ENCODE data around the gene FBLN5.
A peak's percentile ranks its signal among the peaks of the same experiment; 100 is the strongest.

The FBLN5 gene

DNA sequence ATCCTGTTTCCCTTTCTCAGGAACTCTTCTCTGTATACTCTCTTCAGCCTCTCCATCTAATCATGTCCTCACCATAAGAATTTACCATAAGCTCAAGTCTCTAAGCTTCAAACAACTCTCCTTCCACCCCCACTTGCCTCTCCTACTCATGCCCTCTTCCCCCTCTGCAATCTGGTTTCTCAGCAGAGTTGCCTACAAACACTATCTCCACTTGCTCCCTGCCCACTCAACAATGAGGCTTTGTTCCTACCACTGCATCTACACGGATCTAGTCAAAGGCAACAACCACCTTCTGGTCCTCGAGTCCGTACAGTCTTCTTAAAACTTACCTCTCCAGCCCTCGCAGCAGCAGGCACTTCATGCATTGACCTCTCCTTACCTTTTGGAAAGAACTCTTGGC, 17.2 kb upstream of the FBLN5 start:
- 87% methylated on average over 4 of the region's 4 CpGs for WGBS
- H3K4me3 ChIP-seq (ENCODE audit: low read length) = no peak overlapping the region
- H3K36me3 ChIP-seq (ENCODE audit: insufficient read depth, low read length) = peaks cover 27% of the 10 kb centered on the region
- no peak overlapping the region for H3K27ac ChIP-seq (ENCODE audit: low read depth, low read length)
- H3K9me3 ChIP-seq (ENCODE audit: insufficient read depth, low read depth, low read length) = no peaks in the 10 kb centered on the region
- no peak overlapping the region for H3K9ac ChIP-seq (ENCODE audit: low read depth, low read length)
- no peaks in the 10 kb centered on the region for H3K4me1 ChIP-seq (ENCODE audit: insufficient read depth, low read length)
- H3K27me3 ChIP-seq (ENCODE audit: insufficient read depth, low read length) = no peaks in the 10 kb centered on the region

DNA sequence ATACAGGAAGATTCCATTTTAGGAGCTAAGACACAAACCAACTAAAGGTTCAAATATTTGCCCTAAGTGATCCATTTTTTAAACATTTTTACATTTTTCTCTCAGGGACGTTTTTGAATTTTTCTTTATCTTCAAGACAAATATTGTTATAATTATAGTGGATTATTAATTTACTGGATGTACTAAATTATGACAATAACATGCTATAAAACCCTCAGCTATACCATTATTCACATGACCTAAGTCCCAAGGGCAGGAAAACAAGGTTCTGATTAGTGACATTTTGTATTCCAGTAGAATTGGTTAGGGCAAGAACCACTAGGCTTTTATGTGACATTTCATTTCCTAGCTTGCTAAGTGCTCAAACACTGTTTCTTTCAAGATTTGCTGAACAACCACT, 16.5 kb upstream of the FBLN5 start:
- Histone ChIP-seq H3K4me3 (ENCODE audit: low read length) (no peak overlapping the region), H3K27me3 (ENCODE audit: insufficient read depth, low read length) (no peaks in the 10 kb centered on the region), H3K27ac (ENCODE audit: low read depth, low read length) (no peak overlapping the region), H3K9me3 (ENCODE audit: insufficient read depth, low read depth, low read length) (no peaks in the 10 kb centered on the region), H3K4me1 (ENCODE audit: insufficient read depth, low read length) (no peaks in the 10 kb centered on the region), H3K9ac (ENCODE audit: low read depth, low read length) (no peak overlapping the region), H3K36me3 (ENCODE audit: insufficient read depth, low read length) (peaks cover 20% of the 10 kb centered on the region)
- WGBS = no CpG with 5 or more reads among the region's 1 CpG

DNA sequence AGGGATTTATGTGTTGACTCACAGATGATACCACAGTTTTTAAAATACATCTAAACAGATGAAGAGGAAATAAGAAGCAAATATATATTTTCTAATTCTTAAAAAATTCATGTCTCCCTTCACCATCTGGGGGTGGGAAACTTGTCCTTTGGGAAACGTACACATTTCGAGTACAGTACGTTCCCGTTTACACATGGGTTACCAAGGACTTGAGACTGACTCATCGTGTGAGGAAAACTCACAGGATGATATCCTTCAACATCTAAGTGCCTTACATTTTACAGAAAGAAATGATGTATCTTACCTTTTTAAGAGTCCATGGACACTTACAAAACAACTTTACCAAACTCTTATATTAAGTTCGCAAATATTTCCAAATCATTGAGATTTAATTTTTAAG, 16.0 kb upstream of the FBLN5 start:
- H3K36me3 ChIP-seq (ENCODE audit: insufficient read depth, low read length) = peaks cover 15% of the 10 kb centered on the region
- no peaks in the 10 kb centered on the region for H3K9me3 ChIP-seq (ENCODE audit: insufficient read depth, low read depth, low read length)
- H3K27me3 ChIP-seq (ENCODE audit: insufficient read depth, low read length) = no peaks in the 10 kb centered on the region
- H3K4me1 ChIP-seq (ENCODE audit: insufficient read depth, low read length) = no peaks in the 10 kb centered on the region
- H3K4me3 ChIP-seq (ENCODE audit: low read length) = no peak overlapping the region
- no peak overlapping the region for H3K9ac ChIP-seq (ENCODE audit: low read depth, low read length)
- H3K27ac ChIP-seq (ENCODE audit: low read depth, low read length) = no peak overlapping the region
- whole genome bisulfite sequencing = 95% methylated on average over 6 of the region's 6 CpGs

DNA sequence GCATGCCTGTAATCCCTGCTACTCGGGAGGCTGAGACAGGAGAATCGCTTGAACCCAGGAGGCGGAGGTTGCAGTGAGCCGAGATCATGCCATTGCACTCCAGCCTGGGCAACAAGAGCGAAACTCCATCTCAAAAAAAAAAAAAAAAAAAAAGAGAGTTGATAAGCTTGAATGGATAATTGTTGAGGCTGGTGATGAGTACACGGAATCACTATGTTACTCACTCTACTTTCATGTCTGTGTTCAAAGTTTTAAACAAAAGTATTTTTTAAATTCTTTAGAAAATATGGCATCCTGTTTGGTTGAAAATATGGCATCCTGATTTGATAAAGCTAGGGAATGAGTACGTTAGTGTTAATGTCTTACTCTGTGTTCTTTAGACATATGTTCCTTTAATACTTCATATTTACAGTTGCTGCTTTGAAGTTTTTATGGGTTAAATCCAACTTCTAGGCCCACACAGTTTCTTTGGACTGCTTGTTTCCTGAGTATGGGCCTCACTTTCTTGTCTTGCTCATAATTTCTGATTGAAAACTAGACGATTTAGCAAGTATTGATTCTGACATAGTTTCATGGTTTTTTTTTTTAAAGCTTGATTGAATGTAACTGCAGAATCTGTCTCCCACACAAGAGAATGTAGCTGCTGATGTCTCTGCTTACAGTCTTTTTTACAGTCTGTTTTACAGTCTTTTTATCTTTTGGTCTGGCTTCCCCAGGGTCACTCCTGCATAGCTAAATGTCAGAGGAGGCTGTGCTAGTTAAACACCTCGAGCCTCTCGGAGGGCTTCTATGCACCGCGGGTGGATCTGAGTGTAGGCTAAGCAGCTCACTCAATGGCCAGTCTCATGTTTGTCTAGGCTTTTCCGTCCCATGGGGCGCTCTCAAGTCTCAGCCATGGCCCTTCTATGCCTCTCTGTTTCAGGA, 14.1 kb upstream of the FBLN5 start:
- H3K36me3 ChIP-seq (ENCODE audit: insufficient read depth, low read length) = 0 out of 2 replicates have a peak, but pooled peaks cover 2% of the 10 kb centered on the region

DNA sequence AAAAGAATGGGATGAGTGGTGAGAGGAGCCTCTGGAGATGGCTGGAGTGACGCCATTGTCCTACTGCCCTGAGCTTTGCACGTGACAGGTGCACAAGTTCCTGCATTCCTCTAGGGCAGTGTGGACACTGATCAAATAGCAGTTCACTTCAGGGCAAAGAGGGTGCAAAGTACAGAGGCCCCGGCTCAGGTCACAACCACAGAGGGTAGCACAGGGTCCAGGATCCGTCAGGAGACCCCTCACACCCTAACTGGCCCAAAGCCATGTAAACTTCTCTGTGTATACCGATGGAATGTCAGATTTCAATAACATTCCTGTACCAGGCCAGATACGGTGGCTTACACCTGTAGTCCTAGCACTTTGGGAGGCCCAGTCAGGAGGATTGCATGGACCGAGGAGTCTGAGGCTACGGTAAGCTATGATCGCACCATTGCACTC, 10.4 kb upstream of the FBLN5 start:
- H3K36me3 ChIP-seq (ENCODE audit: insufficient read depth, low read length) = no peaks in the 10 kb centered on the region
- no peaks in the 10 kb centered on the region for H3K4me1 ChIP-seq (ENCODE audit: insufficient read depth, low read length)
- no peaks in the 10 kb centered on the region for H3K27me3 ChIP-seq (ENCODE audit: insufficient read depth, low read length)
- 93% methylated on average over 9 of the region's 9 CpGs for WGBS
- H3K27ac ChIP-seq (ENCODE audit: low read depth, low read length) = no peak overlapping the region
- no peaks in the 10 kb centered on the region for H3K9me3 ChIP-seq (ENCODE audit: insufficient read depth, low read depth, low read length)
- no peak overlapping the region for H3K4me3 ChIP-seq (ENCODE audit: low read length)
- H3K9ac ChIP-seq (ENCODE audit: low read depth, low read length) = no peak overlapping the region

More for the DNA sequence above, 14.1 kb upstream of the FBLN5 start:
- H3K9ac ChIP-seq (ENCODE audit: low read depth, low read length) = no peak overlapping the region
- no peak overlapping the region for H3K27ac ChIP-seq (ENCODE audit: low read depth, low read length)
- no peak overlapping the region for H3K4me3 ChIP-seq (ENCODE audit: low read length)
- no peaks in the 10 kb centered on the region for H3K4me1 ChIP-seq (ENCODE audit: insufficient read depth, low read length)
- H3K9me3 ChIP-seq (ENCODE audit: insufficient read depth, low read depth, low read length) = no peaks in the 10 kb centered on the region
- H3K27me3 ChIP-seq (ENCODE audit: insufficient read depth, low read length) = no peaks in the 10 kb centered on the region
- 76% methylated on average over 8 of the region's 14 CpGs for WGBS

DNA sequence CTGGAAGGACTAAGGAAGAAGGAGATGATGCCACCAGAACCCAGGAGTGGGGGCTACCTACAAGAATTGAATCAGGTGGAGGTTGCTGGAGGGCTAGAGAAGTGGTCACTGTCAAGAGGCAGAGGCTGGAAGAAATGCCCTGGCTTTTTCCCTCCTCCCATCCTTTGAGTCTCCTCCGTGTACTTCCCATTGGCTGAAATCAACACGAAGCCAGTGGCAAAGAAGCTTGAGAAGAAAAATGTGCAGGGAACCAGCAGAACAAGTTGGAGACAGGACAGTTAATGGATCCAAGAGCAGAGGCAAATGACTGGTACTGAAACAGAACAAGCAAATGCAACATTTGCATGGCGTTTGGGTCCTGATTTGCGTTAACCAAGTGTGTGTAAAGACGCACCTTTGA, 9.1 kb upstream of the FBLN5 start:
- Histone ChIP-seq H3K27ac (ENCODE audit: low read depth, low read length) (no peak overlapping the region), H3K36me3 (ENCODE audit: insufficient read depth, low read length) (no peaks in the 10 kb centered on the region), H3K9me3 (ENCODE audit: insufficient read depth, low read depth, low read length) (no peaks in the 10 kb centered on the region), H3K9ac (ENCODE audit: low read depth, low read length) (no peak overlapping the region), H3K4me1 (ENCODE audit: insufficient read depth, low read length) (no peaks in the 10 kb centered on the region), H3K27me3 (ENCODE audit: insufficient read depth, low read length) (no peaks in the 10 kb centered on the region), H3K4me3 (ENCODE audit: low read length) (no peak overlapping the region)
- WGBS = 69% methylated on average over 5 of the region's 5 CpGs

DNA sequence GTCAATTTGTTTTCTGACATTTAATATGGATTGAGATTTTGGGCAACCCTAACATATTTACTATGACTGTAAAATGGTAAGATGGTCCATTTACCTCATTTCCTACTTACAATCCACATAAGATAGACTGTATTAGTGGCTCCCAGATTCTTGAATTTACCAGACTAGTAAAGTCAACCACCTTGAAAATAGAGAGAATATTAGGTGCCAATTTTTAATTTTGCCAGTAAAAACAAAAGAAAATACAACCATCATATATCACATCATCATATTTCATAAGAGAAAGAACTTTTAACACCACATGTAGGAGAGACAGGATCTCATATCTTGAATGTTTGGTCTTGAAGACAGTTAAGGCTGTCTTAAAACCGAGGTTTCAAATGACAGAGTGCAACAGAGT, 7.7 kb upstream of the FBLN5 start:
- Histone ChIP-seq H3K27ac (ENCODE audit: low read depth, low read length) (no peak overlapping the region), H3K9me3 (ENCODE audit: insufficient read depth, low read depth, low read length) (no peaks in the 10 kb centered on the region), H3K4me1 (ENCODE audit: insufficient read depth, low read length) (no peaks in the 10 kb centered on the region), H3K4me3 (ENCODE audit: low read length) (no peak overlapping the region), H3K36me3 (ENCODE audit: insufficient read depth, low read length) (no peaks in the 10 kb centered on the region), H3K27me3 (ENCODE audit: insufficient read depth, low read length) (no peaks in the 10 kb centered on the region), H3K9ac (ENCODE audit: low read depth, low read length) (no peak overlapping the region)
- WGBS = 85% methylated on average over 1 of the region's 1 CpG

DNA sequence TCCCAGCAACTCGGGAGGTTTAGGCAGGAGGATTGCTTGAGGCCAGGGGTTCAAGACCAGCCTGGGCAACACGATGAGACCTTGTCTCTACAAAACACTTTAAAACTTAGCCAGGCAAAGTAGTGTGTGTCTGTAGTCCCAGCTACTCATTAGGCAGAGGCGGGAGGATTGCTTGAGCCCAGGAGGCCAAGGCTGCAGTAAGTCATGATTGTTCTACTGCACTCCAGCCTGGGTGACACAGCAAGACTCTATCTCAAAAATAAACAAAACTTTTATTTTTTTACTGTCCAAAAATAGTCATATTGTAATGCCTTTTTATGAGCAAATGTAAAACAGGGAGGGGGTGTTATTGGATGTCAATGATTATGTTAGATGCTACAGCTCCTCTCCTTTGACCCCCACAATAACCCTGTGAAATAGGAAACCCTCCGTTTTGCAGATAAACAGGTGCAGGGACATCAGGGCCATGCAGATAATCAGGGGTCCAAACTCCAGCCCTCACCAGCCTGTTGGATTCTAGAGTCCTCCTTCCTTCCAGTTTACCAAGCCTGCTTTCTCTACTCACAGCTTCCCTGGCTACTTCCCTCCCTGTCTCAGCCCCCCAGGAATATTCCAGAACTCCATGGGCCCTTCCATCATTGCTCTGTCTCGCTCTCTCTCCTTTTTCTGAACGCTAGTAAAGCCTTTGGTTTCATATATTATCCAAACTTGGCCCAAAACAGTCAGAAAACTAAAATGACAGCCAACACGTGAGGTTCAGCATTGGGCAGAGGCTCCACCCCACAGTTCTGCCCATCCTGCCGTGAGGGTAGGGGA, 5.9 kb upstream of the FBLN5 start:
- peaks cover 11% of the 10 kb centered on the region for H3K27me3 ChIP-seq (ENCODE audit: insufficient read depth, low read length)
- H3K9me3 ChIP-seq (ENCODE audit: insufficient read depth, low read depth, low read length) = no peaks in the 10 kb centered on the region
- no peak overlapping the region for H3K27ac ChIP-seq (ENCODE audit: low read depth, low read length)
- no peak overlapping the region for H3K4me3 ChIP-seq (ENCODE audit: low read length)
- no peaks in the 10 kb centered on the region for H3K36me3 ChIP-seq (ENCODE audit: insufficient read depth, low read length)
- no peak overlapping the region for H3K9ac ChIP-seq (ENCODE audit: low read depth, low read length)
- 87% methylated on average over 8 of the region's 8 CpGs for WGBS
- H3K4me1 ChIP-seq (ENCODE audit: insufficient read depth, low read length) = peaks cover 2% of the 10 kb centered on the region; the same call in 1 of the 2 replicates

DNA sequence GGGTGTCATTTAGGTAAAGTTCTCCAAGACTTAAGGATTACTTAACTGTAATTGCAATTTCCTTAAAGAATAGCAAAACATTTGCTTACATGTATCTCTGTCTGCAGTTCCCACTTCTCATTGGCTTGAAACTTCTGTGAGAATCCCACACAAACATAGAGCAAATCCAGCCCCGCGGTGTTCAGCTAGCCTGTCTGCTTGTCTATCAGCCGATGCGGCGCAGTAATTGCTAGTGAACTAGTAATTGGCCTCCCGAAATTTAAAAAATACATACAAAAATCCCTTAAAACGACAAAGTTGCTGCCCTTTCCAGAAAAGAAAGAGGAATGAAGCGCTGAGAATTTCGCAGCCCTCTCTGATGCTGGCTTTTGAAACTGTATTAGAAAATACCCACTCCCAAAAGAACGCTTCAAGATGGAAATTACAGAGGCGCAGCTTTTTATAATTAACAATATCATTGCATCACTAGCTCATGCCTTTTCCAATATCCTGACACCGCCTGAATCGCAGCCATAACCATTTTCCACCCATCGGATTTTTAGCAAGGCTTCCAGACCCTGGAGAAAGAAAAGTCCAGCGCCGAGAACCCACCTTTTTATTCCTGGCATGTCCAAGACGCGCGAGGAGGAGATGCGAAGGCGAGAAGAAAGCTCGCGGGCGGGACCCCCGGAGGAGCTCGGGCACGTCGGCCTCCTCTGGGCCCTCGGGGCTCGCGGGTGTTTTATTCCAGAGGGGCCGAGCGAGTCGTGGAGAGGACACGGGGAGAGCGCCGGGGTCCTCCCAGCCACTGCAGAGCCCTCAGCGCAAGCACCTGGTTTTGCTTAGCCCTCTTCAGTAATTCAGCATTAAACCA, 646 bp downstream of the FBLN5 start:
- 0 out of 2 replicates have a peak overlapping the region, but pooled peaks have one; percentile 1 for H3K9ac ChIP-seq (ENCODE audit: low read depth, low read length)

DNA sequence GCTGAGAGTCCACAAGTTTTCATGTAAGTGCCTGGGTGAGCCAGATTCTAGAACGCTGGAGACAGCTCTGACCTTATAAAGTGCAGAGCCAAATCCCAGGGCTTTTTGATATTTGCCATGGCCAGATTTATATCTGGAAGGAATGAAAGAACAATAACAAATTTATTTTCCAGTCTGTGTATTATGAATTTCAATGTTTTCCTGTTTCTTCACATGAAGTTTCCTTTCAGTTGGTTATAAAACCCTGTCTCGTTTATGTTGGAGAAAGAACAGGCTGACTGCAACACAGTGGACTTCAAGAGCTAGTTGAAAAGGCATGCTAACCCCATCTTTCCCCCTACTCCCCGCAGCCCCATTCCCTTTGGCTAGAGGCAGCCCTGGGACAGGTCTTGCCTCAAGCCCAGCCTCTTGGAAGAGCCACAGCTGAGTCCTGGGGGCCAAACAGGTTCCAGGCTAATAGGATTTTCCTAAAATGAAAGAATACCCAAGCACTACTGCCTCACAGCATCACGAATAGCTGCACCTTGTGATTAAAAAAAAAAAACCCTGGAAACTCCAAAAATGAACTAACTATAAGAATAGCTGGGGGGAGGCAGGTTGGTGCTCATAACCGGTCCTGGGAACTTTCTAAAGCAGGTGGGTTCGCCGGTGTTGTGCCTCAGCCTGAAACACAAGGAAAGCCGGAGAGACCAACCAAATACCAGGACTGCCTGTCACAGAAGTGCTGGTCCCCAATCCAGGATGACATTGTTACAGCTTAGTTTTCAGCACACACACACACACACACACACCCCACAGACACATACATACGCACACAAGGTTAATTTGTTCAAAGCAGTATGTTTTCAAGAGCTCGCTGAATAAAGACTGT, 1.5 kb downstream of the FBLN5 start:
- Histone ChIP-seq H3K4me3 (ENCODE audit: low read length) (no peak overlapping the region), H3K36me3 (ENCODE audit: insufficient read depth, low read length) (no peaks in the 10 kb centered on the region), H3K27me3 (ENCODE audit: insufficient read depth, low read length) (peaks cover 44% of the 10 kb centered on the region), H3K9me3 (ENCODE audit: insufficient read depth, low read depth, low read length) (no peaks in the 10 kb centered on the region), H3K9ac (ENCODE audit: low read depth, low read length) (no peak overlapping the region), H3K27ac (ENCODE audit: low read depth, low read length) (no peak overlapping the region), H3K4me1 (ENCODE audit: insufficient read depth, low read length) (peaks cover 5% of the 10 kb centered on the region; the same call in 1 of the 2 replicates)
- 85% methylated on average over 8 of the region's 10 CpGs for WGBS

More for the DNA sequence above, 646 bp downstream of the FBLN5 start:
- no peaks in the 10 kb centered on the region for H3K9me3 ChIP-seq (ENCODE audit: insufficient read depth, low read depth, low read length)
- no peak overlapping the region for H3K27ac ChIP-seq (ENCODE audit: low read depth, low read length)
- peak overlapping the region; percentile 57 for H3K4me3 ChIP-seq (ENCODE audit: low read length)
- H3K4me1 ChIP-seq (ENCODE audit: insufficient read depth, low read length) = peaks cover 5% of the 10 kb centered on the region; the same call in 1 of the 2 replicates
- no peaks in the 10 kb centered on the region for H3K36me3 ChIP-seq (ENCODE audit: insufficient read depth, low read length)
- peaks cover 44% of the 10 kb centered on the region for H3K27me3 ChIP-seq (ENCODE audit: insufficient read depth, low read length)
- WGBS = 32% methylated on average over 38 of the region's 38 CpGs

Measured in HUES64 (cell line).